Measurements from ENCODE around the gene DIPK1C. TPM values are rescaled to one million over a fixed set of nuclear protein-coding genes. Genes with fewer than 3 reads are reported as not detected.

DIPK1C gene
- total and polyA plus RNA-seq, 2 donors (not counting 1 experiment from before 2014, with no cell fraction given): not detected

- WGBS (ENCODE audit: insufficient coverage): 94% methylated on average over 20 of the region's 21 CpGs
- Histone ChIP-seq H4K20me1 (ENCODE audit: control insufficient read depth, insufficient read depth, low read length, poor library complexity, severe bottlenecking) (no peaks in the 10 kb centered on the region), H3K9ac (ENCODE audit: low read length) (no peak overlapping the region), H3K9me3 (ENCODE audit: control extremely low read depth in 1 of 3, control insufficient read depth in 2 of 3, insufficient read depth in 1 of 3, low read length in 2 of 3) (no peaks in the 10 kb centered on the region), H2AFZ (ENCODE audit: insufficient read depth, low read depth, low read length, poor library complexity, severe bottlenecking) (no peak overlapping the region), H3K36me3 (replicated peaks in 1 of 2; ENCODE audit: control extremely low read depth in 1 of 2, control insufficient read depth in 1 of 2, extremely low read depth in 1 of 2, insufficient read depth in 2 of 2, low read length in 1 of 2) (no peaks in the 10 kb centered on the region), H3K4me1 (ENCODE audit: control insufficient read depth in 2 of 2, insufficient read depth in 2 of 2, low read length in 2 of 2) (peaks cover 21 to 25% of the 10 kb centered on the region in 2 donors), H3K27me3 (replicated peaks in 1 of 4; ENCODE audit: control extremely low read depth in 1 of 4, control insufficient read depth in 3 of 4, insufficient read depth in 4 of 4, low read length in 3 of 4) (no peaks in the 10 kb centered on the region), H3K4me2 (replicated peaks; ENCODE audit: low read depth, low read length, poor library complexity, severe bottlenecking) (no peak overlapping the region), H3K79me2 (ENCODE audit: control insufficient read depth, insufficient read depth, low read length) (no peaks in the 10 kb centered on the region), H3K4me3 (ENCODE audit: control extremely low read depth in 1 of 5, extremely low read depth in 1 of 5, insufficient read depth in 1 of 5, low read depth in 2 of 5, low read length in 4 of 5) (no peak overlapping the region), H3K27ac (ENCODE audit: low read length in 2 of 2) (no peak overlapping the region)
- ATAC-seq (ENCODE audit: low read depth): no peak
- no peaks in the 10 kb centered on the region for H3K9me3 Mint-ChIP-seq (ENCODE audit: insufficient read depth)
- no peak overlapping the region for H3K4me3 Mint-ChIP-seq
- POLR2A ChIA-PET: no interaction called here
- H3K4me1 Mint-ChIP-seq: peaks cover 25% of the 10 kb centered on the region
- intact Hi-C loops (cut with micrococcal nuclease): no loop called here
- CTCF ChIA-PET: no interaction called here
- no peak for TF ChIP-seq CTCF (IDR thresholded peaks at IDR 0.05)
- no peak for TF ChIP-seq EZH2 (IDR thresholded peaks at IDR 0.05; ENCODE audit: borderline replicate concordance, insufficient read depth, low read depth, low read length, poor library complexity, severe bottlenecking)
- peaks cover 4% of the 10 kb centered on the region for H3K27me3 Mint-ChIP-seq
- no peak for DNase-seq
- no peak overlapping the region for H3K27ac Mint-ChIP-seq
Observed at GRCh38 chr18:74412116-74412880, 44.8 kb downstream of the DIPK1C start.

- TF ChIP-seq EZH2 (IDR thresholded peaks at IDR 0.05; ENCODE audit: borderline replicate concordance, insufficient read depth, low read depth, low read length, poor library complexity, severe bottlenecking) (no peak), CTCF (IDR thresholded peaks at IDR 0.05) (no peak)
- H3K9me3 Mint-ChIP-seq (ENCODE audit: insufficient read depth): no peaks in the 10 kb centered on the region
Observed at GRCh38 chr18:74411475-74411874, 45.6 kb downstream of the DIPK1C start.

More at GRCh38 chr18:74411475-74411874, 45.6 kb downstream of the DIPK1C start:
- Histone ChIP-seq H3K79me2 (ENCODE audit: control insufficient read depth, insufficient read depth, low read length) (no peaks in the 10 kb centered on the region), H4K20me1 (ENCODE audit: control insufficient read depth, insufficient read depth, low read length, poor library complexity, severe bottlenecking) (no peaks in the 10 kb centered on the region), H3K9ac (ENCODE audit: low read length) (no peak overlapping the region), H2AFZ (ENCODE audit: insufficient read depth, low read depth, low read length, poor library complexity, severe bottlenecking) (no peak overlapping the region), H3K4me3 (ENCODE audit: control extremely low read depth in 1 of 5, extremely low read depth in 1 of 5, insufficient read depth in 1 of 5, low read depth in 2 of 5, low read length in 4 of 5) (no peak overlapping the region), H3K4me1 (ENCODE audit: control insufficient read depth in 2 of 2, insufficient read depth in 2 of 2, low read length in 2 of 2) (peaks cover 23 to 26% of the 10 kb centered on the region in 2 donors), H3K4me2 (replicated peaks; ENCODE audit: low read depth, low read length, poor library complexity, severe bottlenecking) (no peak overlapping the region), H3K27me3 (replicated peaks in 1 of 4; ENCODE audit: control extremely low read depth in 1 of 4, control insufficient read depth in 3 of 4, insufficient read depth in 4 of 4, low read length in 3 of 4) (no peaks in the 10 kb centered on the region), H3K9me3 (ENCODE audit: control extremely low read depth in 1 of 3, control insufficient read depth in 2 of 3, insufficient read depth in 1 of 3, low read length in 2 of 3) (no peaks in the 10 kb centered on the region), H3K36me3 (replicated peaks in 1 of 2; ENCODE audit: control extremely low read depth in 1 of 2, control insufficient read depth in 1 of 2, extremely low read depth in 1 of 2, insufficient read depth in 2 of 2, low read length in 1 of 2) (no peaks in the 10 kb centered on the region), H3K27ac (ENCODE audit: low read length in 2 of 2) (no peak overlapping the region)
- intact Hi-C loops (cut with micrococcal nuclease): no loop called here
- no peak for DNase-seq
- CTCF ChIA-PET: interaction anchor here (0.8 to 1.6 kb wide), 2 partner anchors 10 to 70 kb away, joined by 3 to 4 read pairs; no protein-coding TSS in a partner anchor
- POLR2A ChIA-PET: no interaction called here
- WGBS (ENCODE audit: insufficient coverage): 94% methylated on average over 4 of the region's 9 CpGs
- Mint-ChIP-seq H3K4me3 (no peak overlapping the region), H3K27ac (no peak overlapping the region), H3K27me3 (no peaks in the 10 kb centered on the region), H3K4me1 (peaks cover 25% of the 10 kb centered on the region)
- ATAC-seq (ENCODE audit: low read depth): no peak

Data from B cell (primary cell).